GM23338 (cell line): Measurements from ENCODE around the gene SLC25A3. TPM values are rescaled to one million over a fixed set of nuclear protein-coding genes. Genes with fewer than 3 reads are reported as not detected.

ENCODE experiments used
- ATAC-seq: fragments of 200-7000 bp; cut with Tn5 transposase; 3 replicates; pipeline ENCODE4 v1.9.1; 2020
- DNase-seq: peaks from one replicate; pipeline ENCODE4 v3.0.0-alpha.2; 2015; ENCODE audit warnings: low spot score
- H2AFZ ChIP-seq: fragments of 200-600 bp; sonication (generic); 2 replicates; pipeline ENCODE4 v1.8.0; 2016; ENCODE audit warnings: antibody characterized with exemption, mild to moderate bottlenecking, moderate library complexity
- H3F3A ChIP-seq: fragments of 200-600 bp; sonication (generic); replicated peaks from 2 replicates; pipeline ENCODE4 v1.8.0; 2017; ENCODE audit warnings: antibody characterized with exemption, mixed run types, low read depth
- H3K27ac ChIP-seq: fragments of 200-600 bp; sonication (generic); 2 replicates; pipeline ENCODE4 v1.6.1; 2016; ENCODE audit warnings: low read depth
- H3K27me3 ChIP-seq: fragments of 200-600 bp; sonication (generic); 2 replicates; pipeline ENCODE4 v1.8.0; 2016; ENCODE audit warnings: mild to moderate bottlenecking, mixed run types, moderate library complexity; ENCODE audit not compliant: insufficient read depth
- H3K36me3 ChIP-seq: fragments of 200-600 bp; sonication (generic); 2 replicates; pipeline ENCODE4 v1.8.0; 2016; ENCODE audit warnings: mild to moderate bottlenecking; ENCODE audit not compliant: insufficient read depth
- H3K4me1 ChIP-seq: fragments of 200-600 bp; sonication (generic); 2 replicates; pipeline ENCODE4 v1.8.0; 2016; ENCODE audit warnings: mild to moderate bottlenecking, moderate library complexity; ENCODE audit not compliant: insufficient read depth
- H3K4me2 ChIP-seq: fragments of 200-600 bp; sonication (generic); 2 replicates; pipeline ENCODE4 v1.7.1; 2017; ENCODE audit warnings: mixed run types
- H3K4me3 ChIP-seq: fragments of 200-600 bp; sonication (generic); 2 replicates; pipeline ENCODE4 v1.6.1; 2016; ENCODE audit warnings: mixed run types
- H3K79me2 ChIP-seq: fragments of 200-600 bp; sonication (generic); replicated peaks from 2 replicates; pipeline ENCODE4 v1.8.0; 2017; ENCODE audit warnings: mild to moderate bottlenecking; ENCODE audit not compliant: insufficient read depth
- H3K9me2 ChIP-seq: fragments of 200-600 bp; sonication (generic); 2 replicates; pipeline ENCODE4 v1.8.0; 2017; ENCODE audit not compliant: insufficient read depth
- H4K20me1 ChIP-seq: fragments of 200-600 bp; sonication (generic); replicated peaks from 2 replicates; pipeline ENCODE4 v1.8.0; 2017; ENCODE audit warnings: mild to moderate bottlenecking; ENCODE audit not compliant: insufficient read depth
- H3K27ac Mint-ChIP-seq: 2 replicates; pipeline ENCODE4 v1.8.0; 2020; ENCODE audit warnings: inconsistent platforms, mild to moderate bottlenecking, moderate library complexity, mixed read lengths
- H3K27me3 Mint-ChIP-seq: 3 replicates; pipeline ENCODE4 v1.8.0; 2022; ENCODE audit warnings: low read depth, mild to moderate bottlenecking, moderate library complexity, mixed read lengths, inconsistent platforms; ENCODE audit not compliant: insufficient read depth, poor library complexity
- H3K36me3 Mint-ChIP-seq: 3 replicates; pipeline ENCODE4 v1.8.0; 2021; ENCODE audit warnings: low read depth, mild to moderate bottlenecking, inconsistent platforms, moderate library complexity, mixed read lengths
- H3K4me1 Mint-ChIP-seq: 3 replicates; pipeline ENCODE4 v1.8.0; 2020; ENCODE audit warnings: mild to moderate bottlenecking, inconsistent platforms, mixed read lengths
- H3K4me3 Mint-ChIP-seq: 3 replicates; pipeline ENCODE4 v1.8.0; 2021; ENCODE audit warnings: moderate library complexity, mild to moderate bottlenecking, inconsistent platforms, mixed read lengths
- H3K9me3 Mint-ChIP-seq: 3 replicates; pipeline ENCODE4 v1.8.0; 2020; ENCODE audit warnings: moderate library complexity, mild to moderate bottlenecking, inconsistent platforms, mixed read lengths
- CREB1 ChIP-seq: fragments of 250-450 bp; sonication (Bioruptor Pico); IDR thresholded peaks from 2 replicates; pipeline ENCODE4 v1.5.0; 2020; ENCODE audit warnings: low read depth, mild to moderate bottlenecking, moderate library complexity
- EZH2 ChIP-seq: fragments of 200-600 bp; sonication (generic); IDR thresholded peaks from one replicate; pipeline ENCODE4 v1.8.0; 2017; ENCODE audit warnings: antibody characterized with exemption, mild to moderate bottlenecking, low read depth; ENCODE audit not compliant: unreplicated experiment
- EZH2phosphoT487 ChIP-seq: fragments of 200-600 bp; sonication (generic); IDR thresholded peaks from one replicate; pipeline ENCODE4 v1.8.1; 2018; ENCODE audit warnings: antibody characterized with exemption; ENCODE audit not compliant: unreplicated experiment
- JUNB ChIP-seq: IDR thresholded peaks from one replicate; pipeline ENCODE4 v1.6.1; 2016; ENCODE audit warnings: antibody characterized with exemption; ENCODE audit not compliant: unreplicated experiment
- NANOG ChIP-seq: IDR thresholded peaks from 2 replicates; pipeline ENCODE4 v1.6.1; 2016; ENCODE audit warnings: antibody characterized with exemption, borderline replicate concordance
- POLR2AphosphoS5 ChIP-seq: IDR thresholded peaks from 2 replicates; pipeline ENCODE4 v1.6.1; 2016; ENCODE audit warnings: antibody characterized with exemption, low read depth
- REST ChIP-seq: IDR thresholded peaks from one replicate; pipeline ENCODE4 v1.6.1; 2018; ENCODE audit warnings: antibody characterized with exemption; ENCODE audit not compliant: unreplicated experiment
- STAT1 ChIP-seq: IDR thresholded peaks from one replicate; pipeline ENCODE4 v1.6.1; 2016; ENCODE audit warnings: antibody characterized with exemption; ENCODE audit not compliant: unreplicated experiment
- ZNF114 ChIP-seq: fragments of 250-450 bp; sonication (Bioruptor Pico); IDR thresholded peaks from 2 replicates; pipeline ENCODE4 v1.5.0; 2020; ENCODE audit warnings: mild to moderate bottlenecking, moderate library complexity
- polyA plus RNA-seq: library from polyadenylated mRNA; unstranded; fragments of >200 nt; fragmentation: Nextera tagmentation; extraction: Ambion mirVana; gene quantifications from 2 replicates; pipeline ENCODE4 v1.2.1, GENCODE V29; 2016
- total RNA-seq: library from RNA; depleted of rRNA; stranded (reverse); fragments of >200 nt; shearing (Covaris generic); gene quantifications from 2 replicates; pipeline ENCODE4 v1.2.3, GENCODE V29; 2014
- TF ChIP-seq, protein P1 (sequence below), 2 experiments: fragments of 200-600 bp in 1 of 2; sonication (generic) in 1 of 2; conservative IDR thresholded peaks; 2 replicates each; pipeline versions ENCODE4 v1.5.1 to v1.6.1; 2016 to 2017; ENCODE audit warnings: antibody characterized with exemption in 2 of 2, low read depth in 2 of 2, mild to moderate bottlenecking in 2 of 2, moderate library complexity in 1 of 2
- TF ChIP-seq, protein P2 (sequence below): fragments of 250-450 bp; sonication (Bioruptor Pico); IDR thresholded peaks from 2 replicates; pipeline ENCODE4 v1.5.0; 2020; ENCODE audit warnings: mild to moderate bottlenecking, moderate library complexity

The SLC25A3 gene
- total and polyA plus RNA-seq, 2 experiments from 2014 or later: 676 to 703 TPM

GRCh38 chr12:98580695-98581094 is 12.8 kb upstream of the SLC25A3 start (continued):
- TF ChIP-seq, protein P1, sequence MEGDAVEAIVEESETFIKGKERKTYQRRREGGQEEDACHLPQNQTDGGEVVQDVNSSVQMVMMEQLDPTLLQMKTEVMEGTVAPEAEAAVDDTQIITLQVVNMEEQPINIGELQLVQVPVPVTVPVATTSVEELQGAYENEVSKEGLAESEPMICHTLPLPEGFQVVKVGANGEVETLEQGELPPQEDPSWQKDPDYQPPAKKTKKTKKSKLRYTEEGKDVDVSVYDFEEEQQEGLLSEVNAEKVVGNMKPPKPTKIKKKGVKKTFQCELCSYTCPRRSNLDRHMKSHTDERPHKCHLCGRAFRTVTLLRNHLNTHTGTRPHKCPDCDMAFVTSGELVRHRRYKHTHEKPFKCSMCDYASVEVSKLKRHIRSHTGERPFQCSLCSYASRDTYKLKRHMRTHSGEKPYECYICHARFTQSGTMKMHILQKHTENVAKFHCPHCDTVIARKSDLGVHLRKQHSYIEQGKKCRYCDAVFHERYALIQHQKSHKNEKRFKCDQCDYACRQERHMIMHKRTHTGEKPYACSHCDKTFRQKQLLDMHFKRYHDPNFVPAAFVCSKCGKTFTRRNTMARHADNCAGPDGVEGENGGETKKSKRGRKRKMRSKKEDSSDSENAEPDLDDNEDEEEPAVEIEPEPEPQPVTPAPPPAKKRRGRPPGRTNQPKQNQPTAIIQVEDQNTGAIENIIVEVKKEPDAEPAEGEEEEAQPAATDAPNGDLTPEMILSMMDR (conservative IDR thresholded peaks at IDR 0.05; ENCODE audit: low read depth in 2 of 2): no peak
- no peak for TF ChIP-seq STAT1
- TF ChIP-seq REST: no peak
- no peak for TF ChIP-seq POLR2AphosphoS5
- TF ChIP-seq CREB1 (CRISPR knock-in tag): no peak
- no peak for TF ChIP-seq EZH2phosphoT487

DNA sequence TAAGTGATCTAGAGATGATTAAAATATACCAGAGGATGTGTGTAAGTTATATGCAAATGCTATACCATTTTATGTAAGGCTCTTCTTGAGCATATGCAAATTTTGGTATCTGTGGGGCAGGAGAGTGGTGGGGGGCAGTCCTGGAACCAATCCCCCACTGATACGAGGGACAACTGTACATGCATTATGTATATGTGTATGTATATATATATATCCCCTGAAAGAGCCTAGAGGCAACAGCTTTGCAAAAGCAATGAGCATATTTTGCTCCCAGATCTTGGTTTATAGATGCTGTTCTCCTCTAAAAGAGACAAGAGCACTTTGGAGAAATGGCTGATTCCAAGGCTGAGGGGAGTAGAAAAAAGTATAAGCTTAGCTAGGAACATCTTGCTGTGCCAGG is 12.4 kb upstream of the SLC25A3 start:
- no peaks in the 10 kb centered on the region for H3K9me2 ChIP-seq
- no peak overlapping the region for H3K27ac ChIP-seq
- no peak overlapping the region for H3K4me3 ChIP-seq
- H3K9me3 Mint-ChIP-seq: no peaks in the 10 kb centered on the region
- H3K4me3 Mint-ChIP-seq: no peak overlapping the region
- H3F3A ChIP-seq: no peaks in the 10 kb centered on the region
- H3K27me3 Mint-ChIP-seq: no peaks in the 10 kb centered on the region
- H3K27ac Mint-ChIP-seq: no peak overlapping the region
- no peaks in the 10 kb centered on the region for H3K4me1 ChIP-seq
- H4K20me1 ChIP-seq: no peaks in the 10 kb centered on the region; the same call in 1 of the 2 replicates
- H3K4me2 ChIP-seq: no peak overlapping the region
- H3K4me1 Mint-ChIP-seq: no peaks in the 10 kb centered on the region
- no peaks in the 10 kb centered on the region for H3K36me3 ChIP-seq
- H3K79me2 ChIP-seq: no peaks in the 10 kb centered on the region
- no peaks in the 10 kb centered on the region for H3K36me3 Mint-ChIP-seq
- DNase-seq: no peak
- no peak for ATAC-seq
- H3K27me3 ChIP-seq: no peaks in the 10 kb centered on the region
- H2AFZ ChIP-seq: no peak overlapping the region
- TF ChIP-seq CREB1 (CRISPR knock-in tag) (no peak), NANOG (no peak), EZH2 (no peak), JUNB (no peak), POLR2AphosphoS5 (no peak), STAT1 (no peak), ZNF114 (CRISPR knock-in tag) (no peak), EZH2phosphoT487 (no peak)
- TF ChIP-seq, protein P1 (conservative IDR thresholded peaks at IDR 0.05; ENCODE audit: low read depth in 2 of 2): no peak
- TF ChIP-seq, protein P2, sequence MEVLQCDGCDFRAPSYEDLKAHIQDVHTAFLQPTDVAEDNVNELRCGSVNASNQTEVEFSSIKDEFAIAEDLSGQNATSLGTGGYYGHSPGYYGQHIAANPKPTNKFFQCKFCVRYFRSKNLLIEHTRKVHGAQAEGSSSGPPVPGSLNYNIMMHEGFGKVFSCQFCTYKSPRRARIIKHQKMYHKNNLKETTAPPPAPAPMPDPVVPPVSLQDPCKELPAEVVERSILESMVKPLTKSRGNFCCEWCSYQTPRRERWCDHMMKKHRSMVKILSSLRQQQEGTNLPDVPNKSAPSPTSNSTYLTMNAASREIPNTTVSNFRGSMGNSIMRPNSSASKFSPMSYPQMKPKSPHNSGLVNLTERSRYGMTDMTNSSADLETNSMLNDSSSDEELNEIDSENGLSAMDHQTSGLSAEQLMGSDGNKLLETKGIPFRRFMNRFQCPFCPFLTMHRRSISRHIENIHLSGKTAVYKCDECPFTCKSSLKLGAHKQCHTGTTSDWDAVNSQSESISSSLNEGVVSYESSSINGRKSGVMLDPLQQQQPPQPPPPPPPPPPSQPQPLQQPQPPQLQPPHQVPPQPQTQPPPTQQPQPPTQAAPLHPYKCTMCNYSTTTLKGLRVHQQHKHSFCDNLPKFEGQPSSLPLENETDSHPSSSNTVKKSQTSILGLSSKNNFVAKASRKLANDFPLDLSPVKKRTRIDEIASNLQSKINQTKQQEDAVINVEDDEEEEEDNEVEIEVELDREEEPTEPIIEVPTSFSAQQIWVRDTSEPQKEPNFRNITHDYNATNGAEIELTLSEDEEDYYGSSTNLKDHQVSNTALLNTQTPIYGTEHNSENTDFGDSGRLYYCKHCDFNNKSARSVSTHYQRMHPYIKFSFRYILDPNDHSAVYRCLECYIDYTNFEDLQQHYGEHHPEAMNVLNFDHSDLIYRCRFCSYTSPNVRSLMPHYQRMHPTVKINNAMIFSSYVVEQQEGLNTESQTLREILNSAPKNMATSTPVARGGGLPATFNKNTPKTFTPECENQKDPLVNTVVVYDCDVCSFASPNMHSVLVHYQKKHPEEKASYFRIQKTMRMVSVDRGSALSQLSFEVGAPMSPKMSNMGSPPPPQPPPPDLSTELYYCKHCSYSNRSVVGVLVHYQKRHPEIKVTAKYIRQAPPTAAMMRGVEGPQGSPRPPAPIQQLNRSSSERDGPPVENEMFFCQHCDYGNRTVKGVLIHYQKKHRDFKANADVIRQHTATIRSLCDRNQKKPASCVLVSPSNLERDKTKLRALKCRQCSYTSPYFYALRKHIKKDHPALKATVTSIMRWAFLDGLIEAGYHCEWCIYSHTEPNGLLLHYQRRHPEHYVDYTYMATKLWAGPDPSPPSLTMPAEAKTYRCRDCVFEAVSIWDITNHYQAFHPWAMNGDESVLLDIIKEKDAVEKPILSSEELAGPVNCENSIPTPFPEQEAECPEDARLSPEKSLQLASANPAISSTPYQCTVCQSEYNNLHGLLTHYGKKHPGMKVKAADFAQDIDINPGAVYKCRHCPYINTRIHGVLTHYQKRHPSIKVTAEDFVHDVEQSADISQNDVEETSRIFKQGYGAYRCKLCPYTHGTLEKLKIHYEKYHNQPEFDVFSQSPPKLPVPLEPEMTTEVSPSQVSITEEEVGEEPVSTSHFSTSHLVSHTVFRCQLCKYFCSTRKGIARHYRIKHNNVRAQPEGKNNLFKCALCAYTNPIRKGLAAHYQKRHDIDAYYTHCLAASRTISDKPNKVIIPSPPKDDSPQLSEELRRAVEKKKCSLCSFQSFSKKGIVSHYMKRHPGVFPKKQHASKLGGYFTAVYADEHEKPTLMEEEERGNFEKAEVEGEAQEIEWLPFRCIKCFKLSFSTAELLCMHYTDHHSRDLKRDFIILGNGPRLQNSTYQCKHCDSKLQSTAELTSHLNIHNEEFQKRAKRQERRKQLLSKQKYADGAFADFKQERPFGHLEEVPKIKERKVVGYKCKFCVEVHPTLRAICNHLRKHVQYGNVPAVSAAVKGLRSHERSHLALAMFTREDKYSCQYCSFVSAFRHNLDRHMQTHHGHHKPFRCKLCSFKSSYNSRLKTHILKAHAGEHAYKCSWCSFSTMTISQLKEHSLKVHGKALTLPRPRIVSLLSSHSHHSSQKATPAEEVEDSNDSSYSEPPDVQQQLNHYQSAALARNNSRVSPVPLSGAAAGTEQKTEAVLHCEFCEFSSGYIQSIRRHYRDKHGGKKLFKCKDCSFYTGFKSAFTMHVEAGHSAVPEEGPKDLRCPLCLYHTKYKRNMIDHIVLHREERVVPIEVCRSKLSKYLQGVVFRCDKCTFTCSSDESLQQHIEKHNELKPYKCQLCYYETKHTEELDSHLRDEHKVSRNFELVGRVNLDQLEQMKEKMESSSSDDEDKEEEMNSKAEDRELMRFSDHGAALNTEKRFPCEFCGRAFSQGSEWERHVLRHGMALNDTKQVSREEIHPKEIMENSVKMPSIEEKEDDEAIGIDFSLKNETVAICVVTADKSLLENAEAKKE: no peak
